DOHH2 (cell line): ENCODE results near the gene VIT.

Experiments
- H3F3A ChIP-seq: fragments of 200-600 bp; sonication (generic), shearing (Covaris generic); 2 replicates; pipeline ENCODE4 v1.6.0; 2016; ENCODE audit warnings: antibody characterized with exemption, mild to moderate bottlenecking; ENCODE audit not compliant: control insufficient read depth, insufficient read depth
- H3K27ac ChIP-seq: fragments of 200-600 bp; sonication (generic); 2 replicates; pipeline ENCODE4 v1.5.1; 2014; ENCODE audit warnings: low read depth, mild to moderate bottlenecking, low read length, moderate library complexity
- H3K27me3 ChIP-seq: fragments of 200-600 bp; sonication (generic); 2 replicates; pipeline ENCODE4 v1.6.1; 2014; ENCODE audit warnings: mild to moderate bottlenecking, low read length, mixed read lengths; ENCODE audit not compliant: control insufficient read depth
- H3K36me3 ChIP-seq: fragments of 200-600 bp; sonication (generic); 2 replicates; pipeline ENCODE4 v1.6.1; 2014; ENCODE audit warnings: mild to moderate bottlenecking, low read length, moderate library complexity, mixed read lengths; ENCODE audit not compliant: control insufficient read depth
- H3K4me1 ChIP-seq: fragments of 200-600 bp; sonication (generic); 2 replicates; pipeline ENCODE4 v1.6.1; 2014; ENCODE audit warnings: mild to moderate bottlenecking, low read length, mixed read lengths; ENCODE audit not compliant: control insufficient read depth
- H3K4me2 ChIP-seq: fragments of 200-600 bp; sonication (generic); 2 replicates; pipeline ENCODE4 v1.6.0; 2014; ENCODE audit warnings: mild to moderate bottlenecking, low read length, moderate library complexity
- H3K4me3 ChIP-seq: fragments of 200-600 bp; sonication (generic); 2 replicates; pipeline ENCODE4 v1.5.1; 2014; ENCODE audit warnings: mild to moderate bottlenecking, low read length, mixed read lengths
- H3K79me2 ChIP-seq: fragments of 200-600 bp; sonication (generic); 2 replicates; pipeline ENCODE4 v1.6.1; 2014; ENCODE audit warnings: mild to moderate bottlenecking, low read length, mixed read lengths; ENCODE audit not compliant: control insufficient read depth
- H3K9me2 ChIP-seq: fragments of 200-600 bp; sonication (generic); replicated peaks from 2 replicates; pipeline ENCODE4 v1.6.1; 2014; ENCODE audit warnings: mild to moderate bottlenecking, low read length, mixed read lengths; ENCODE audit not compliant: control insufficient read depth
- H3K9me3 ChIP-seq: fragments of 200-600 bp; sonication (generic); 2 replicates; pipeline ENCODE4 v1.6.1; 2014; ENCODE audit warnings: antibody characterized with exemption, low read length, mixed read lengths; ENCODE audit not compliant: control insufficient read depth, insufficient read depth
- H4K20me1 ChIP-seq: fragments of 200-600 bp; sonication (generic); 2 replicates; pipeline ENCODE4 v1.6.0; 2014; ENCODE audit warnings: low read depth, mild to moderate bottlenecking, antibody characterized with exemption, low read length, moderate library complexity; ENCODE audit not compliant: control insufficient read depth, insufficient read depth
- EZH2phosphoT487 ChIP-seq: fragments of 200-600 bp; sonication (generic); IDR thresholded peaks from 2 replicates; pipeline ENCODE4 v1.6.1; 2017; ENCODE audit warnings: borderline replicate concordance, mild to moderate bottlenecking, antibody characterized with exemption, low read length, moderate library complexity, mixed read lengths
- TF ChIP-seq, protein P1 (sequence below): fragments of 200-600 bp; sonication (generic); IDR thresholded peaks from one replicate; pipeline ENCODE4 v1.5.1; 2014; ENCODE audit warnings: antibody characterized with exemption, mild to moderate bottlenecking, low read depth, low read length; ENCODE audit not compliant: poor library complexity, severe bottlenecking

VIT gene

DNA sequence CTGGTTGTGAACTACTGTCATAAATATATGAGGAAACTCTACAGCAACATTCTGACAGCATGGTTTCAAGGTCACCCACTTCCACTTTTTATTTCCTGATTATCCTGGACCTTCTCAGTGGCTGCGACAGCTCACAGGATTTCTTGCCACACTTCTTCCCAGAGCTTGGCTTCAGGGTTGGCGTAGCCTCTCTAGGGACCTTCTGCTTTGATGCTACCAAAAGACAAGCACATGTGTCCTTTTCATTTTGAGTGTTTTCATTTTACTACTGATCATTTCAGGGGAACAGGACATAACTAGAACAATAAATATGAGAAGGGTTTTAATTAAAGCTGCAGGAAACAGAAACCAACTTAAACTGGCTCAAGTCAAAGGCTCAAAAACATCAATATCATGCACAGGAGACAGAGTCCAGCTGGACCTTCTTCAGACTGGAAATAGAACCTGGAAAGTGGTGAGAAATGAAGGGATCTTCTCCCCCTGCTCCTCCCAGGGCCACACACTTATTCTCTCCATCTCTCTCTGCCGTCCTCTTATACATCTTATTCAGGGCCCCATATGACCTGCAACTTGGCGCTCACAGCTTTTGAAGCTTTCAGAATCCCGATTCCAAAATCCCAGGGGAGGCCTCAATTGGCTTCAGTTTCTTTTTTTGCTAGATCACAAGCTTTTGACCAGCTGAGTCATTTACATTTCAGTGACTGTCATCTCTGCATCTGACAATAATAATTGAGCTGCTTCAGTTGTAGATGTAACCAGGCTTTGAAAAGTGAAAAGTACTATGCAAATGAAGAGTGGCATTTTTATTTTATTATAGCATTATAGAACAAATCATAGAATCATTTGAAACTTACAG lies 9.7 kb downstream of the VIT start:
- H3K79me2 ChIP-seq: no peaks in the 10 kb centered on the region
- H3K4me2 ChIP-seq: no peak overlapping the region
- H3K27ac ChIP-seq: no peak overlapping the region
- H3K36me3 ChIP-seq: no peaks in the 10 kb centered on the region
- no peaks in the 10 kb centered on the region for H3F3A ChIP-seq
- no peaks in the 10 kb centered on the region for H3K27me3 ChIP-seq
- no peaks in the 10 kb centered on the region for H4K20me1 ChIP-seq
- peaks cover 3% of the 10 kb centered on the region; the same call in 1 of the 2 replicates for H3K9me3 ChIP-seq
- TF ChIP-seq, protein P1, sequence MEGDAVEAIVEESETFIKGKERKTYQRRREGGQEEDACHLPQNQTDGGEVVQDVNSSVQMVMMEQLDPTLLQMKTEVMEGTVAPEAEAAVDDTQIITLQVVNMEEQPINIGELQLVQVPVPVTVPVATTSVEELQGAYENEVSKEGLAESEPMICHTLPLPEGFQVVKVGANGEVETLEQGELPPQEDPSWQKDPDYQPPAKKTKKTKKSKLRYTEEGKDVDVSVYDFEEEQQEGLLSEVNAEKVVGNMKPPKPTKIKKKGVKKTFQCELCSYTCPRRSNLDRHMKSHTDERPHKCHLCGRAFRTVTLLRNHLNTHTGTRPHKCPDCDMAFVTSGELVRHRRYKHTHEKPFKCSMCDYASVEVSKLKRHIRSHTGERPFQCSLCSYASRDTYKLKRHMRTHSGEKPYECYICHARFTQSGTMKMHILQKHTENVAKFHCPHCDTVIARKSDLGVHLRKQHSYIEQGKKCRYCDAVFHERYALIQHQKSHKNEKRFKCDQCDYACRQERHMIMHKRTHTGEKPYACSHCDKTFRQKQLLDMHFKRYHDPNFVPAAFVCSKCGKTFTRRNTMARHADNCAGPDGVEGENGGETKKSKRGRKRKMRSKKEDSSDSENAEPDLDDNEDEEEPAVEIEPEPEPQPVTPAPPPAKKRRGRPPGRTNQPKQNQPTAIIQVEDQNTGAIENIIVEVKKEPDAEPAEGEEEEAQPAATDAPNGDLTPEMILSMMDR: no peak
- TF ChIP-seq EZH2phosphoT487: no peak
- H3K4me1 ChIP-seq: no peaks in the 10 kb centered on the region
- no peaks in the 10 kb centered on the region for H3K9me2 ChIP-seq
- H3K4me3 ChIP-seq: no peak overlapping the region

DNA sequence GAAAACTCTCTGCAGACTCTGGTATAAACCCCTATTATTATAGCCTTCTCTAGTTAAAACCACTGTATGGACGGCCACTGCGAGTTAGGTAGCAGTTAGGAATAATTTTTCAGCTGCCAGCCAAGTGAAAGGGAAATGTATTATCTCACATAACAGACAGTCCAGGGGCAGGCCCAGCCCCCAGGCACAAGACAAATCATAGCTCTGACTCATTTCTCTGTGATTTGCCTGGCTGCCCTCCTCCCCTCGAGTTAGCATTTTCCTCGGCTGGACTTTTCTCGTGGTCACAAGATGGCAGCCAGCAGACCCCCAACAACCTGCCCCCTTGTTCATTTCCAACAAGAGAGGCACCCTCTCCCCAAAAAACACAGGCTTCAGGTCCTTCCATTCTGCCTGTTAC lies 10.5 kb downstream of the VIT start:
- H3K4me2 ChIP-seq: no peak overlapping the region

DNA sequence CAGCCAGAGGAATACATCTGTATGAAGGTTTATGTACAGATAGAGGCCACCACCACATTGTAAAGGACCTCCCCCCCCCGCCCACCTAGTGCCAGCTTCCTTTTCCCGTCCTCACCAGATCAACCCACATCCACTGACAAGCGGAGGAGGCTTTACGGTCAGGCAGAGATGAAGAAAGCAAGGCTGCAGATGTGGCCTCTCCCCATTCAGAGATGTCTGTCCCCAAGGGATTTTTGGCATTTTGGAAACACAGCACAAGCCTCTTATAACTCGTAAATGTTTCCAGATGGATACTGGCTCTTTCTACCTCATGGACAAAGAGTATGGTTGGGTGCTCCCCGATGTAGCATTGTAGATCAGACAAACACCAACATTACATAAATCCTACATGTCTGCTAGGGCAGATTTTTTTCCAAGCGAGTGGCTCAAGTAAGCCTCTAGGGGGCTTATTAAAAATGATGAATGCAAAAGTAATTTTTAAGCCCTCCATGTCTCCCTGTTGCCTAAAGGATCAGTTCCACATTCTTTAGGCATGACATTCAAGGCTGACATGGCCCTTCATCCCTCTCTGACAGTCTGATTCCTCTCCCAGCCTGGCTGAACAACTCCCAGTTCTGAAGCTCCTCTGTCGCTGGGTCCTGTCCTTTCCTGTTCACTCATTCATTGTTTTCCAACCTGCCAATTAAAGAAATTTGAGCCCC lies 11.7 kb downstream of the VIT start:
- no peak overlapping the region for H3K4me3 ChIP-seq
- no peaks in the 10 kb centered on the region for H3K9me2 ChIP-seq
- TF ChIP-seq, protein P1: no peak
- no peak for TF ChIP-seq EZH2phosphoT487
- no peaks in the 10 kb centered on the region for H4K20me1 ChIP-seq
- no peaks in the 10 kb centered on the region for H3F3A ChIP-seq
- H3K4me2 ChIP-seq: no peak overlapping the region
- H3K4me1 ChIP-seq: no peaks in the 10 kb centered on the region
- peaks cover 3% of the 10 kb centered on the region; the same call in 1 of the 2 replicates for H3K9me3 ChIP-seq
- no peaks in the 10 kb centered on the region for H3K36me3 ChIP-seq
- H3K27ac ChIP-seq: no peak overlapping the region
- H3K27me3 ChIP-seq: no peaks in the 10 kb centered on the region
- no peaks in the 10 kb centered on the region for H3K79me2 ChIP-seq

More for the DNA sequence above, 10.5 kb downstream of the VIT start:
- Histone ChIP-seq H4K20me1 (no peaks in the 10 kb centered on the region), H3K36me3 (no peaks in the 10 kb centered on the region), H3K27me3 (no peaks in the 10 kb centered on the region), H3K79me2 (no peaks in the 10 kb centered on the region), H3K27ac (no peak overlapping the region), H3F3A (no peaks in the 10 kb centered on the region), H3K4me1 (no peaks in the 10 kb centered on the region), H3K9me2 (no peaks in the 10 kb centered on the region), H3K9me3 (peaks cover 3% of the 10 kb centered on the region; the same call in 1 of the 2 replicates), H3K4me3 (no peak overlapping the region)
- TF ChIP-seq, protein P1: no peak
- TF ChIP-seq EZH2phosphoT487: no peak
